HT1080 (cell line): ENCODE results near the gene EWSR1. TPM values are rescaled to one million over a fixed set of nuclear protein-coding genes. Genes with fewer than 3 reads are reported as not detected.
"Not testable (repeated sequence)": the region's sequence is repeated elsewhere in the genome, so short reads cannot be mapped to it uniquely, and the experiment has no call there.

ENCODE experiments used
- DNase-seq: peaks from one replicate; pipeline ENCODE4 v3.0.0-alpha.2; 2015; ENCODE audit warnings: low read depth
- total RNA-seq: library from RNA; depleted of rRNA; stranded (reverse); fragments of >200 nt; shearing (Covaris generic); gene quantifications from 2 replicates; pipeline ENCODE4 v1.2.3, GENCODE V29; 2014

Gene EWSR1
- total RNA-seq, 1 experiment from 2014 or later, result 340 TPM

DNA sequence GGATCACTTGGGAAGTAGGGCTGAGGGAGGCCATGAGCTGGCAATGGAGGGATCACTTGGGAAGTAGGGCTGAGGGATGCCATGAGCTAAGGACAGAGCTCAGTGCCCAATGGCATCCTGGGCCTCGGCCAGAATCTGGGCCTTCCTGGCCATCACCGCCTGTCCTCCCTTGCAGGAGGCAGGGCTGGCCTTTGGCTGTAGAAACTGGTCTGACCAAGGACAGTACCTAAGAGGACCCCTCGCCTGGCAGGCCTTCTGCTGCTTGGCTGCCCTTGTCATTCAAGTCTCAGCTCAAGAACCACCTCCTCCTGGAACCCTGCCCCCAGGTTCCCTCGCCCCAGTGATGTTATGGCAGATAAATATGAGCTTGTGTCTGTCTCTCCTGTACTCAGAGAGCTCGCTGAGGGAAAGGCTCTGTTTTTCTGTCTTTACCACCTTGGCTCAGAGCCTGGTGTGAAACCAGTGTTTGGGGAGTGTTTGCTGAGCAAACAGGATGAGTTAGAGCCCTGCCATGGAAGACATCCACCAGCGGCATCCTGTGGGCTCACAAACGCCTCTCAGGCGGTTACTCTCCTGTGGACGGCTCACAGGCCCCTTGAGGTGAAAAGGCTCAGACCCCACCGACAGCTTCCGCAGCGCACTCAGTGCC is 66.8 kb downstream of the EWSR1 start:
- DNase-seq, result peak; percentile 41

DNA sequence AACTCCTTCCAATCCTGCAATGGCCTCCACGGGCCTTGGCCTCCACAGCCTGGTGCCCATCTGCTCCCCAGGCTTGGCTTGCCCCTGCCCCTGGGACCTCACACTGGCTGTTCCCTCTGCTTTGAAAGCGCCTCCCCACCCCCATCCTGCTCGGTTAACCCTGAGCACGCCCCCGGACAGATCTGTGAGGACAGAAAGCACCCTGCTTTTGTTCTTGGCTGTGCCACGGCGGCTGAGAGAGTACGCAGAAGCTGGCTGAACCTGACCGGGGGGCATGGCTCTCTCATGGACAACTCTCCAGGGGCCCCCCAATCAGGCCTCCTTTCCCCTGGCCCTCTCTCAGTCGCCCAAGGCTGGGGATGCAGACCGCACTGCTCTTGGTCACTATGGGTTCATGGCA is 67.6 kb downstream of the EWSR1 start:
- DNase-seq, result no peak

GRCh38 chr22:29336751-29337490 is 68.9 kb downstream of the EWSR1 start:
- no peak for DNase-seq

GRCh38 chr22:29337631-29338284 is 69.7 kb downstream of the EWSR1 start:
- no peak for DNase-seq

DNA sequence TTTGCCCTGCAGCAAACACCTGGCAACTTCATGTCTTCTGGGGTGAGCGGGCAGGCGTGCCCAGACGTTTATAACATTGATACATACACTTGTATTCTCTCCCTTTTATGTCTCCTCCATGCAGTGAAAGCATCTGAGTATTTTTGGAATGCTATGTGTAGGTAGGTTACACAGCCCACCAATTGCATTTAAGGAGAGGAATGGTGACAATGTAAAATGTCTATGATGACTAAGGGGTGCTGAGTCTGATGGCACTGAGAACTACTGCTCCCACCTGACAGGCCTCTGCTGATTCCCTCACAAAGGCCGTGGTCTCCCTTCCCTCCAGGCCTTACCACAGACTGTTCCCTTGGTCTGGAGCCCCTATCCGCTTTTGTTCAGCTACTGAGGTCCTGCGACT is 70.3 kb downstream of the EWSR1 start:
- no peak for DNase-seq

DNA sequence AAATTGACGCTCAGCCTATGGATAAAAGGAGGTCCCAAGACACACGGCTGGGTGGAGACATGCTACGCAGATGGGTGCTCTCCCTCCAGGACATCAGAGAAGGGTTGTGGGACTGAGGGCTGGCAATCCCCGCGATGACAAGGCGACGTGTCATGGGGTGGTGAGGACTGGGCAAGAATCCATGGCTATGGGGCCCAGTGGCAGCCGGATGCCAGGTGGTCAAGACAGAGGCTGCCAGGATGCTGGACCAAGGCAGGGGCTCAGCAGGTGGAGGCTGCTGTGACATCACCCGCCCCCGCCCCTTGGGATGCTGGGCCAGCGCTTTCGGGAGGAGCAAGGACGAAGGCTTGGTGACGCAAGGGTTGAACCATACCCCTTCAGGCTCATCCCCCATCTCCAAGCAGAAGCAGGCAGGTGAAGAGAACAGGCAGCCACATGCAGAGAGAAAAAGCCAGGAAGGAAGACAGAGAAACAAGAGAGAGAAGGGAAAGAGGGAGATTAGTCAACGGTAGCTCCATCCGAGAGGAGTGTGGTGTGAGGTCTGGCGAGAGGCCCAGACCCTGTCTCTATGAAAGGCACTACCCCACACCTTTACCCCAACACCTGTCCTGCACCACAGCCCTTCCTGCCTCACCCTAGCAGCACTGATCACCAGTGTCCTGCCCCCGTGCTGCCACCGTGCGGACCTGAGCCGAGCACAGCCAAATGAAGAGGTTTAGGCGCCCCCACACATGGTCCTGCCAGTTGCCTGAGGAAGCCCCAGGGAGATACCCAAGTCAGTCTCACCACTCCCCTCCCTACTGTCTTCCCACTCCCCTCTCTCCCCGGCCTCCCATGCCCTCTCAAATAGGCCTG is 71.5 kb downstream of the EWSR1 start:
- DNase-seq, result peak; percentile 27

DNA sequence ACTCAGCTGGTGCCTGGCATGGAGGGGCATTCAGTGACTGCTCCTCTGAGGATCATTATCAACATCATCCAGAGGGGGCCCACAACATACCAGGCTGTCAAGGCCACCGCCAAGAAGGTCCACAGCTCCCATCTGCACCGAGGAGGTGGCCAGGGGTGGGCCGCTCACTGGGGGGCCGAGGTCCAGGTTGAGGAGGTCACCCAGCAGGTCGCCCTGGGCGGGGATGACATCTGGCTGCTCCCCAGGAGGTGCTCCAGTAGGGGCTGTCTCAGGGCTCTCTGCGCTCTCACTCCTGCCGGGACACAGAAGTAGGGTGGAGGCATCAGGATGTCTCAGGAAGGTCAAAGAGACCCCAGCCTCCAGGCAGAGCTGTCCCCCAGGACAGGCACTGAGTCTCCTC is 72.5 kb downstream of the EWSR1 start:
- DNase-seq, result no peak

GRCh38 chr22:29341056-29341848 is 73.2 kb downstream of the EWSR1 start:
- DNase-seq, result no peak

- no peak for DNase-seq
Measured at GRCh38 chr22:29341849-29342127, 73.7 kb downstream of the EWSR1 start.

DNA sequence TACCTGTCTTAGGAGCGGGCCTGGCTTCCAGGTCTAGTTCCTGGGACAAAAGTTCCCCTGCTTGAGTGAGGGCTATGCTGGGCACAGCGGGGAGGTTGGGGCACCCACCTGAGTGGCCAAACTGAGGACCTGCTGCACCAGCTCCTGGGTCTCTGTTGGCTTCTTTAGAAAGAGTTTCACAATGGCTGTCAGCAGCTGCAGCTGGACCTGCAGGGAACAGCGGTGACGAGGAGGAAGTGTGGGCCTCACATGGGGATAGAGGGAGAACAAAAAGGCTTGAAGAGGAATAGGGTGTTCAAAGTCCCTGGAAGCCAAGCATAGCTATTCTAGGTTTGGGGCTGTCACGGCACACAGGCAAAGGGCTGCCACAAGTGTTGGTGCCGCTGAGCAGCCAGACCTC is 74.1 kb downstream of the EWSR1 start:
- no peak for DNase-seq

DNA sequence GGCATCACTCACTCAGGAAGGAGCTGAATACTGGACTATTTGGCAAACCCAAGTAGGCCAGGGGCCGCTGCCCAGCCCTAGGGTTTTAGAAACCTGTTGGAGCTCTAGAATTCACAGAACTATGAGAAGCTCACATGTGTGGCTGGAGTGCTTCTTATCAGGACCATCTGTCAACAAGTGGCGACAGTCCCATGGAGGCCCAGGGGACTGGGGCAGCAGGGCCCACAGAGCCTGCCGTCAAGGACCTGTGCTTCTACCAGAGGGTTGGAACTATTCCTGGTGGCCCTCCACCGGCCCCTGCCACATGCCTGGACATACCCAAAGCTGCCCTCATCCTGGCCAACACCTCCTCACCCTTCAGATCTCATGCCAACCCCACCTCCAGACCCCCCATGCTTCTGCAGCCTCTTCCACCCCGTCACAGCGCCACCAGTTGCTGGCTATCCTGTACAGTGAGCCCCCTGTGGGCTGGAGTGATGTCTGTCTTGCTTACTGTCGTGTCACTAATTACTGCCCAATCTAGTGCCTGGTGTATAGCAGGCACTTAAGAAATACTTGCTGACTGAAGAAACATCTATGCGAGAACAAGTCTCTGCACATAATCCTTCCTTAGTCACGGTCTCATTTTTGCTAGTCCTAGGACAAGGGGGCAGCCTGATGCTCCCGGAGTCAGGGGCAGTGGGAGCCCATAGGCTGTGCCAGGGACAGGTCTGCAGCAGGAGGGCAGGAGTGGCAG is 74.7 kb downstream of the EWSR1 start:
- DNase-seq, result no peak

- DNase-seq, result peak; percentile 85
Measured at GRCh38 chr22:29343313-29343805, 75.3 kb downstream of the EWSR1 start.

GRCh38 chr22:29344137-29344536 is 76.1 kb downstream of the EWSR1 start:
- DNase-seq, result peak; percentile 99

- DNase-seq, result not testable (repeated sequence)
Measured at GRCh38 chr22:29344889-29345288, 76.8 kb downstream of the EWSR1 start.

DNA sequence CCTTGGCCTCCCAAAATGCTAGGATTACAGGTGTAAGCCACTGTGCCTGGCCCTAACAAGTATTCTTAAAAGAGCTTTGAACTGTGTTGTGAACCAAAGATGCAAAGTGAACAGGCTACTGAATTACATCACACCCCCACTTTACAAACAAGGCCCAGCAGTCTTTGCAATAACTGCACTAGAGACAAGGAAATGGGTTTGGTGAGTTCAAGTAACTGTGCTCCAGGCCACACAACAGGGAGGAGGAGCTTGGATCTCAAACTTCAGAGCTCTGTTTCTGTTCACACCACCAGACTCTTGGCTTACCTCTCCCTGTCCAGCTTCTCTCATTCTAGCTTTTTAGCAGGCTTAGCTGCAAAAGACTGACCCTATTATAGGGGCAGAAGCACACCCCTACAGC is 77.9 kb downstream of the EWSR1 start:
- no peak for DNase-seq

DNA sequence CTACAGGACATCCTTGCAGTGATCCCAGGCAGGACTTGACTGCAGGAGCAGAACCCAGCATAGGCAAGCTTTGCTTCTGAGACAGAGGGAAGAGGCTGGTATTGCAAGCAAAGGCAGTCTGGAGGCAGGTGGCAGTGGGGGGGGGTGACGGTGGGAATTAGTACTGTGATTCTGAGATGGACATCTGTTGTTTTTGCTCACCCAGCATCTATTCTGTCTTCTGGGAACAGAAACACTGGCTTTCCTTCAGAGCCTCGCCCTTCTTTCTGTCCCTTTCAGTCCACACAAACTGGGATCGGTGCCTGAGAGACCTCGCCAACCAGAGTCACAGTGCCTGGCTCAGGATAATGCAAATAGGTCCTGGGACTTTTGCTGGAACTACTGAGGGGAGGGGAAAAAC is 78.6 kb downstream of the EWSR1 start:
- DNase-seq, result no peak

- DNase-seq, result no peak
Measured at GRCh38 chr22:29348041-29348440, 80.0 kb downstream of the EWSR1 start.

DNA sequence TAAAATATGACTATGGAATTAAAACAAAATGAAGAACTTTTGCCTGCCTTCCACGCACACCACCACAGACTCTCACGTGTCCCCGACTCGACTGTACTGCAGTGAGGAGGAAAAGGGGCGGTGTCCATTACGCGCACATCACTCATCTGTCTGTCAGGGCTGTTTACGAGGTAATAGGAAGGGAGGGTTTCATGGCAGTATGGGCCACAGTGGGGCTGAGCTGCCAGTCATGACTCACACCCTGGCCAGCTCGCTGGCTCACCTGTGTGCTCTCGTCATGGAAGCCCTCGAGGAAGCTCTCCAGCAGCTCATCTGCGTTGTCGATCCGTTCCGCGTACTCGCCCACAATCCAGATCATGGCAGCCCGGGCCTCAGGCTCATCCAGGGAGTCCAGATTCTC is 80.9 kb downstream of the EWSR1 start:
- DNase-seq, result peak; percentile 21
